Activated B cell treated with CpG ODN at 0.5 μM for 24 hours (primary cell): ENCODE results near the gene RHOH. TPM values are rescaled to one million over a fixed set of nuclear protein-coding genes. Genes with fewer than 3 reads are reported as not detected.

Experiments
- ATAC-seq: fragments of 200-7000 bp; cut with Tn5 transposase; one replicate; pipeline ENCODE4 v1.10.0; 2021; ENCODE audit warnings: low read depth, mild to moderate bottlenecking, moderate library complexity
- CTCF ChIA-PET: fragments of 350-600 bp; sonication (Branson Sonifier 250); formaldehyde crosslinking; loops from one replicate; lab custom pipeline; 2021; ENCODE audit warnings: antibody characterized with exemption; lab: Charles Lee
- POLR2A ChIA-PET: fragments of 350-600 bp; sonication (Branson Sonifier 250); formaldehyde crosslinking; loops from one replicate; lab custom pipeline; 2021; ENCODE audit warnings: antibody characterized with exemption; lab: Charles Lee
- DNase-seq: peaks from one replicate; pipeline ENCODE4 v3.0.0; 2022
- H3K27ac Mint-ChIP-seq: one replicate; pipeline ENCODE4 v1.8.0; 2020; ENCODE audit warnings: mixed read lengths
- H3K27me3 Mint-ChIP-seq: one replicate; pipeline ENCODE4 v1.8.0; 2021; ENCODE audit warnings: mixed read lengths
- H3K36me3 Mint-ChIP-seq: one replicate; pipeline ENCODE4 v1.8.0; 2021; ENCODE audit warnings: low read depth, mixed read lengths
- H3K4me1 Mint-ChIP-seq: one replicate; pipeline ENCODE4 v1.8.0; 2021; ENCODE audit warnings: mixed read lengths
- H3K4me3 Mint-ChIP-seq: one replicate; pipeline ENCODE4 v1.8.0; 2020; ENCODE audit warnings: mild to moderate bottlenecking, mixed read lengths
- H3K9me3 Mint-ChIP-seq: one replicate; pipeline ENCODE4 v1.8.0; 2020; ENCODE audit warnings: mixed read lengths
- intact Hi-C: fragments of 100-400 bp; cut with micrococcal nuclease; formaldehyde crosslinking; loops from one replicate; pipeline ENCODE4 v1.15.1; 2024
- total RNA-seq: library from RNA; stranded (reverse); gene quantifications from 2 replicates; pipeline ENCODE4 v1.2.3, GENCODE V29; 2022
- TF ChIP-seq, protein P1 (sequence below): fragments of 200-600 bp; IDR thresholded peaks from one replicate; pipeline ENCODE4 v1.8.0; 2022; ENCODE audit warnings: antibody characterized with exemption, mild to moderate bottlenecking

The RHOH gene
- total RNA-seq, 1 donor from 2014 or later = 183 TPM

DNA sequence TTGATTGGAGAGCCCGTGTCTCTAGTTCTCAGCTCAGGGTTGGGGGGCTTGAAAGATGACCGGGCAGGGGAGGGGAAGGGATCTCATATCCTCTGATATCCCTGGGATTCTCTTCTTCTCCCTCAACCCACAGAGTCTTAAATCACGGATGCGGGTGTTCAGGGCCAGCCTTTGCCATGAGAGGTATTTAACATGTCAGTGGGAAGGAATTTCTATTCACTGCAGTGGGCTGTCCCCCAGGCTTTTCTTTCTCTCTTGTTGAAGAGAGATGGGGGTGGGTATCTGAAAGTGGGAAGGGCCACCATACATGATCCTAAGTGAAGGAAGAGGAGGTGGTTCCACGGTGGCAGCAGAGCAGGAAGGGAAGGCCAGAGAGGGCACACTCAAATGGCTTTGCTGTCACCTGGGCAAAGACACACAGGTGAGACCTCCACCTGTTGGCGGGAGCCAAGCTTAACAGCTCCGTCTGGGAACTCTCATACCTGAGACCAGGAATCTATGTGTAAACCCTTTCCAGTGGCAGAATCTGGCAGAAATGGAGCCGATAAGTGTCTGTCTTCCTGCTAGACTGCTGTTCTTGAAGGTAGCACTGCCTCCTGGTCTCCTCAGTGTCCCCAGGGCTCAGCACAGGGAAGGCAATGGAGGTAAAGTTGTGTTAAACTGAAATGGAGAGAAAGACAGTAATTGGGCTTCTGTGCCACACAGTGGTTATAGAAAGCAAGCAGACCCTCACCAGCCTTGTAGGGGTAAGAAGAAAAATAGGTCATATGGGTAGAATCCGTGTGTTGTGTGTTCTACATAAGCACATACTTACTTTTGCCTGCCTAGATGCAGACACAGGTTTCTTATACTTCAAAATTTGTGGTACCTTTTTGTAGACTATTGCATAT is 49.4 kb downstream of the RHOH start:
- H3K27me3 Mint-ChIP-seq = no peaks in the 10 kb centered on the region
- H3K4me1 Mint-ChIP-seq = peaks cover 76% of the 10 kb centered on the region
- H3K4me3 Mint-ChIP-seq = no peak overlapping the region
- H3K9me3 Mint-ChIP-seq = peaks cover under 1% of the 10 kb centered on the region
- intact Hi-C loops = no loop called here
- H3K27ac Mint-ChIP-seq = peak overlapping the region; percentile 74
- H3K36me3 Mint-ChIP-seq = peaks cover 59% of the 10 kb centered on the region
- DNase-seq (no peak), ATAC-seq (no peak)
- TF ChIP-seq, protein P1, sequence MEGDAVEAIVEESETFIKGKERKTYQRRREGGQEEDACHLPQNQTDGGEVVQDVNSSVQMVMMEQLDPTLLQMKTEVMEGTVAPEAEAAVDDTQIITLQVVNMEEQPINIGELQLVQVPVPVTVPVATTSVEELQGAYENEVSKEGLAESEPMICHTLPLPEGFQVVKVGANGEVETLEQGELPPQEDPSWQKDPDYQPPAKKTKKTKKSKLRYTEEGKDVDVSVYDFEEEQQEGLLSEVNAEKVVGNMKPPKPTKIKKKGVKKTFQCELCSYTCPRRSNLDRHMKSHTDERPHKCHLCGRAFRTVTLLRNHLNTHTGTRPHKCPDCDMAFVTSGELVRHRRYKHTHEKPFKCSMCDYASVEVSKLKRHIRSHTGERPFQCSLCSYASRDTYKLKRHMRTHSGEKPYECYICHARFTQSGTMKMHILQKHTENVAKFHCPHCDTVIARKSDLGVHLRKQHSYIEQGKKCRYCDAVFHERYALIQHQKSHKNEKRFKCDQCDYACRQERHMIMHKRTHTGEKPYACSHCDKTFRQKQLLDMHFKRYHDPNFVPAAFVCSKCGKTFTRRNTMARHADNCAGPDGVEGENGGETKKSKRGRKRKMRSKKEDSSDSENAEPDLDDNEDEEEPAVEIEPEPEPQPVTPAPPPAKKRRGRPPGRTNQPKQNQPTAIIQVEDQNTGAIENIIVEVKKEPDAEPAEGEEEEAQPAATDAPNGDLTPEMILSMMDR = no peak
- ChIA-PET CTCF (no interaction called here), POLR2A (no interaction called here)

DNA sequence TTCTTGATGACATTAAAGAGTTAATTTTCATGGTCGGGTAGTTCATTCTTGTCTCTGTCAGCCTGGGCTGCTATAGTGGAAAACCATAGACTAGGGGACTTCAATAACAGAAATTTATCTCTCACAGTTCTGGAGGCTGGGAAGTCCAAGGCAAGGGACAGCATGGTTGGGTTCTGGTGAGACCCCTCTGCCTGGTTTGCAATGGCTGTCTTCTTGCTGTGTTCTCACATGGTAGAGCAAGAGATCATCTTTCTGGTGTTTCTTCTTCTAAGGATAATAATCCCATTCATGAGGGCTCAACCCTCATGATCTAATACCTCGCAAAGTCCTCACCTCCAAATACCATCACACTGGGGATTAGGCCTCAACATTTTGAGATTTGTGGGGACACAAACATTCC is 50.1 kb downstream of the RHOH start:
- H3K9me3 Mint-ChIP-seq = peaks cover 3% of the 10 kb centered on the region
- H3K27ac Mint-ChIP-seq = peak overlapping the region; percentile 74
- no peaks in the 10 kb centered on the region for H3K27me3 Mint-ChIP-seq
- peaks cover 73% of the 10 kb centered on the region for H3K4me1 Mint-ChIP-seq
- CTCF ChIA-PET = no interaction called here
- POLR2A ChIA-PET = interaction anchor here (0.7 to 1.8 kb wide), 8 partner anchors 10 to 609 kb away, joined by 3 to 16 read pairs (median 3); partner anchors contain the start of genes RHOH and SMIM14
- ATAC-seq (peak; percentile 17), DNase-seq (no peak)
- TF ChIP-seq, protein P1 = no peak
- no peak overlapping the region for H3K4me3 Mint-ChIP-seq
- peaks cover 52% of the 10 kb centered on the region for H3K36me3 Mint-ChIP-seq
- intact Hi-C loops = loop anchor here (1.0 kb wide), 1 partner anchor 62 kb away; no protein-coding TSS in a partner anchor

DNA sequence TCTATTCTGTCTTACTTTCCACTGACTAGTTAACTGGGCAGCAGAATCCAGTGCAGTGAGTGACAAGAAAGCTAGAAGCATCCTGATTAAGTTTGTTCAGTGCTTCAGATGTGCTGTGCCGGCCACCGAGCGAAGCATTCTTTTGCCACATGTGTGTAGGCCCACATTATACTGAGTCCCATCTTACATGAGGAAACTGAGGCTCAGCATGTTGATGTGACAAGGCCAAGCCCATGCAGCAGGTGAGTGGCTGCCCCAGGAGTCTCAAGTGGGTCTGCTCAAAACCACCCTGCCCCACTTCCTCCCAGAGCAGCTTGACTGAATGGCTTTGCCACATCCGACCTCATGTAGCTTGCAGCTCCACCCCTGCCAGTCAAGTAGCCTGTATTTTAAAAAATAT is 50.5 kb downstream of the RHOH start:
- no peak for DNase-seq
- POLR2A ChIA-PET = interaction anchor here (0.7 to 1.8 kb wide), 13 partner anchors 8 to 609 kb away, joined by 3 to 16 read pairs (median 3); partner anchors contain the start of genes RHOH and SMIM14
- H3K4me3 Mint-ChIP-seq = no peak overlapping the region
- peak overlapping the region; percentile 74 for H3K27ac Mint-ChIP-seq
- CTCF ChIA-PET = interaction anchor here (2.3 kb wide), 1 partner anchor 61 kb away, joined by 8 read pairs; no protein-coding TSS in a partner anchor
- peaks cover 48% of the 10 kb centered on the region for H3K36me3 Mint-ChIP-seq
- no peaks in the 10 kb centered on the region for H3K27me3 Mint-ChIP-seq
- peaks cover 3% of the 10 kb centered on the region for H3K9me3 Mint-ChIP-seq
- intact Hi-C loops = loop anchor here (1.0 kb wide), 1 partner anchor 62 kb away; no protein-coding TSS in a partner anchor
- ATAC-seq = peak; percentile 78
- peaks cover 68% of the 10 kb centered on the region for H3K4me1 Mint-ChIP-seq
- TF ChIP-seq, protein P1 = no peak

DNA sequence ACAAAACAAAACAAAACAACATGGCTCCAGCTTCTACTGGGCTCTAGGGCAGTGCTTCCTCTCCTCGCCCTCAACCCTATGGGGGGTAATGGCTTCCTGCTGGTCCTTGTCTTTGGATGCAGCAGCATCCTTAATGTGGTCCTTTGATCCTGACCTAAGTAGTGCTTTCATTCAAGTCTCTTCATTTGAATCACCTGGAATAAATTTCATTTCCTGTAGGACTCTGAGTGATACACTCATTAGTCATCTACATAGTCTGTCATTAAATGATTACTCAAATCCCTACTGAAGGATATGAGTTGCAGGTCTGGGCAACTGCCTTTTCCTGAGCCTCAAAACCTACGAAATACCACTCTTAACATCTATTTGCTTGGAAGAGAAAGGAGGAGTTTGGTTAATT is 54.5 kb downstream of the RHOH start:
- CTCF ChIA-PET = no interaction called here
- Mint-ChIP-seq H3K36me3 (peaks cover 10% of the 10 kb centered on the region), H3K27me3 (no peaks in the 10 kb centered on the region), H3K4me1 (peaks cover 48% of the 10 kb centered on the region), H3K9me3 (peaks cover 3% of the 10 kb centered on the region), H3K27ac (no peak overlapping the region), H3K4me3 (no peak overlapping the region)
- ATAC-seq (no peak), DNase-seq (no peak)
- TF ChIP-seq, protein P1 = no peak
- POLR2A ChIA-PET = interaction anchor here (0.6 to 0.7 kb wide), 2 partner anchors 261 to 272 kb away, joined by 4 to 10 read pairs; no protein-coding TSS in a partner anchor
- intact Hi-C loops = loop anchor here (5.0 kb wide), 1 partner anchor 36 kb away; no protein-coding TSS in a partner anchor

DNA sequence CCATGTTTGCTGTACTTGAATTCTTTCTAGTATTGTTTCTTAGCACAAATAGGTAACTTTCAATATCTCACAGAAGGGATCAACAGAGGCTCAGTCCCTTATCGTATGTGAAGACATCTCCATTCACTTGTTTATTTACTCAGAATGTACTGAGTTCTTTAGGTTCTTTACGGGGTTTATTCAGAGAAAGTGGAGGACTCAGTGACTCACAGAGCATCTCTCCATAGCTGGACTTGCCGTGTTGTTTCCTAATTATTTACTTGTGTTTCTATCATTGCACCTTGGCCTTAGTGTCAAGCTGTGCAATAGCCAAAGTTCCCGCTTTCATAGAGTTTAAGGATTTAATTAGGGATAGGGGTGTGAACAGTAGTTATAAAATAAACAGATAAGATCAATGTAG is 57.1 kb downstream of the RHOH start:
- POLR2A ChIA-PET = interaction anchor here (0.8 kb wide), 1 partner anchor 54 kb away, joined by 3 read pairs; no protein-coding TSS in a partner anchor
- Mint-ChIP-seq H3K27me3 (no peaks in the 10 kb centered on the region), H3K27ac (no peak overlapping the region), H3K9me3 (peaks cover 3% of the 10 kb centered on the region), H3K36me3 (no peaks in the 10 kb centered on the region), H3K4me3 (no peak overlapping the region), H3K4me1 (peaks cover 39% of the 10 kb centered on the region)
- intact Hi-C loops = loop anchor here (5.0 kb wide), 1 partner anchor 33 kb away; no protein-coding TSS in a partner anchor
- TF ChIP-seq, protein P1 = no peak
- ATAC-seq (no peak), DNase-seq (no peak)
- CTCF ChIA-PET = no interaction called here
